Lower lobe of right lung (tissue), 2 donors: Measurements from ENCODE around the gene GAS6. TPM values are rescaled to one million over a fixed set of nuclear protein-coding genes. Genes with fewer than 3 reads are reported as not detected.

Experiments
- ATAC-seq, 2 donors: fragments of 200-7000 bp; cut with Tn5 transposase; one replicate each; pipeline ENCODE4 v1.9.1; 2020 to 2022; ENCODE audit warnings: mild to moderate bottlenecking in 2 of 2, moderate library complexity in 2 of 2
- DNase-seq: peaks from one replicate; pipeline ENCODE4 v3.0.0-alpha.2; 2020
- H3K27ac ChIP-seq: fragments of 200-600 bp; one replicate; pipeline ENCODE4 v1.8.0; 2022
- H3K27me3 ChIP-seq: fragments of 200-600 bp; one replicate; pipeline ENCODE4 v1.8.0; 2022; ENCODE audit warnings: low read depth
- H3K36me3 ChIP-seq: fragments of 200-600 bp; one replicate; pipeline ENCODE4 v1.8.0; 2022; ENCODE audit warnings: mild to moderate bottlenecking
- H3K4me1 ChIP-seq: fragments of 200-600 bp; one replicate; pipeline ENCODE4 v1.8.0; 2022
- H3K4me3 ChIP-seq: fragments of 200-600 bp; one replicate; pipeline ENCODE4 v1.8.0; 2022; ENCODE audit warnings: mild to moderate bottlenecking
- H3K9me3 ChIP-seq: fragments of 200-600 bp; one replicate; pipeline ENCODE4 v1.8.0; 2022
- CTCF ChIP-seq: fragments of 200-600 bp; IDR thresholded peaks from one replicate; pipeline ENCODE4 v1.8.0; 2022; ENCODE audit warnings: antibody characterized with exemption, mild to moderate bottlenecking
- intact Hi-C: fragments of 100-400 bp; cut with DNase I; formaldehyde crosslinking; loops from one replicate; pipeline ENCODE4 v1.11.0; 2022
- total RNA-seq: library from RNA; stranded (reverse); fragmentation: NEBNext Ultra II Directional; extraction: Animal tissue kit (Norgen Biotek cat#: 25700); gene quantifications from one replicate; pipeline ENCODE4 v1.2.1, GENCODE V29; 2021
- donor health status: DM: no; HTN: yes; CAD: no; lungs with severe emphysema.

The GAS6 gene
- total RNA-seq, 1 donor from 2014 or later = 111 TPM

DNA sequence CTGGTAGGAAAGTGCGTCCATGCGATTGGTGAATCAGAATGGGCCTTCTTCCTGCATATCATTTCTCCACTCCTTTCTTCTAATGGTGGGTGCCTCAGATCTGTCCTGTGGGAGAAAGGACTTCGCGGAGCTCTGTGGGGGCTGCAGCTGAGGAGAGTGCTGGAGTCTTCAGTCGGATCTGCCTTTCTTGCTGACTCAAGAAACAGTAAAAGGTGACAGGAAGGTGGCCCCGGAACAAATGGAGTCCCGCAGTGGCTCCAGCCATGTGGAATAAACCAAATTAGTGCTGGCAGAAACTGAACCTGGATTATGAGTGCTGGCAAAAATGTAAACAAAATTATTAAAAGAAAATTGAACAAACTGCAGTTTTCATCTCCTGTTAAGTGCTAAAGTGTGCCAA, 15.1 kb upstream of the GAS6 start:
- TF ChIP-seq CTCF = no peak
- no peaks in the 10 kb centered on the region for H3K9me3 ChIP-seq
- peaks cover 39% of the 10 kb centered on the region for H3K4me1 ChIP-seq
- DNase-seq (no peak), ATAC-seq (no peak)
- H3K27me3 ChIP-seq = no peaks in the 10 kb centered on the region
- no peak overlapping the region for H3K4me3 ChIP-seq
- intact Hi-C loops = no loop called here
- no peak overlapping the region for H3K27ac ChIP-seq
- H3K36me3 ChIP-seq = no peaks in the 10 kb centered on the region

- Histone ChIP-seq H3K4me1 (peaks cover 30% of the 10 kb centered on the region), H3K27ac (no peak overlapping the region), H3K36me3 (no peaks in the 10 kb centered on the region), H3K4me3 (no peak overlapping the region), H3K27me3 (no peaks in the 10 kb centered on the region), H3K9me3 (no peaks in the 10 kb centered on the region)
- DNase-seq = no peak
- no peak for ATAC-seq
- no peak for TF ChIP-seq CTCF
- intact Hi-C loops = no loop called here
Measured at GRCh38 chr13:113877149-113877990, 13.5 kb upstream of the GAS6 start.

GRCh38 chr13:113876346-113877148, 12.7 kb upstream of the GAS6 start:
- TF ChIP-seq CTCF = no peak
- DNase-seq (no peak), ATAC-seq (no peak)
- H3K9me3 ChIP-seq = no peaks in the 10 kb centered on the region
- no peak overlapping the region for H3K27ac ChIP-seq
- H3K36me3 ChIP-seq = no peaks in the 10 kb centered on the region
- H3K4me3 ChIP-seq = no peak overlapping the region
- no peaks in the 10 kb centered on the region for H3K27me3 ChIP-seq
- H3K4me1 ChIP-seq = peaks cover 22% of the 10 kb centered on the region
- intact Hi-C loops = no loop called here

GRCh38 chr13:113875837-113876281, 12.0 kb upstream of the GAS6 start:
- H3K4me1 ChIP-seq = peaks cover 15% of the 10 kb centered on the region
- H3K27ac ChIP-seq = no peak overlapping the region
- ATAC-seq (no peak), DNase-seq (no peak)
- H3K9me3 ChIP-seq = no peaks in the 10 kb centered on the region
- no peak overlapping the region for H3K4me3 ChIP-seq
- no peaks in the 10 kb centered on the region for H3K36me3 ChIP-seq
- H3K27me3 ChIP-seq = no peaks in the 10 kb centered on the region
- intact Hi-C loops = no loop called here
- TF ChIP-seq CTCF = no peak

GRCh38 chr13:113875429-113875815, 11.5 kb upstream of the GAS6 start:
- intact Hi-C loops = no loop called here

More at GRCh38 chr13:113875429-113875815, 11.5 kb upstream of the GAS6 start:
- peaks cover 11% of the 10 kb centered on the region for H3K4me1 ChIP-seq
- H3K27me3 ChIP-seq = no peaks in the 10 kb centered on the region
- no peaks in the 10 kb centered on the region for H3K9me3 ChIP-seq
- no peak overlapping the region for H3K4me3 ChIP-seq
- ATAC-seq (peak in 1 of 2 donors; percentile 17), DNase-seq (no peak)
- H3K27ac ChIP-seq = no peak overlapping the region
- H3K36me3 ChIP-seq = no peaks in the 10 kb centered on the region
- TF ChIP-seq CTCF = no peak
